Measurements from ENCODE around the gene PPP1CC.

The PPP1CC gene

GRCh38 chr12:110689281-110690126 is 53.2 kb downstream of the PPP1CC start:
- in situ Hi-C loops (cut with MboI; ENCODE audit: low sequenced_read_pairs): no loop called here

GRCh38 chr12:110688446-110689280 is 54.0 kb downstream of the PPP1CC start, which contains the start of gene HVCN1:
TSS of gene HVCN1 (minus strand) at chr12:110689115. CDS start at chr12:110683245, 5,870 bp downstream.
- in situ Hi-C loops (cut with MboI; ENCODE audit: low sequenced_read_pairs): no loop called here

- in situ Hi-C loops (cut with MboI; ENCODE audit: low sequenced_read_pairs): no loop called here
Observed at GRCh38 chr12:110687396-110688169, 55.1 kb downstream of the PPP1CC start.

GRCh38 chr12:110686294-110686903 is 56.3 kb downstream of the PPP1CC start:
- in situ Hi-C loops (cut with MboI; ENCODE audit: low sequenced_read_pairs): no loop called here

GRCh38 chr12:110684312-110684836 is 58.3 kb downstream of the PPP1CC start:
- in situ Hi-C loops (cut with MboI; ENCODE audit: low sequenced_read_pairs): no loop called here

GRCh38 chr12:110683888-110684287 is 58.8 kb downstream of the PPP1CC start:
- in situ Hi-C loops (cut with MboI; ENCODE audit: low sequenced_read_pairs): no loop called here

GRCh38 chr12:110680032-110680431 is 62.7 kb downstream of the PPP1CC start:
- in situ Hi-C loops (cut with MboI; ENCODE audit: low sequenced_read_pairs): no loop called here

GRCh38 chr12:110679201-110679600 is 63.5 kb downstream of the PPP1CC start:
- in situ Hi-C loops (cut with MboI; ENCODE audit: low sequenced_read_pairs): no loop called here

- in situ Hi-C loops (cut with MboI; ENCODE audit: low sequenced_read_pairs): no loop called here
Observed at GRCh38 chr12:110677982-110678381, 64.7 kb downstream of the PPP1CC start.

GRCh38 chr12:110677206-110677911 is 65.3 kb downstream of the PPP1CC start:
- in situ Hi-C loops (cut with MboI; ENCODE audit: low sequenced_read_pairs): no loop called here

- in situ Hi-C loops (cut with MboI; ENCODE audit: low sequenced_read_pairs): no loop called here
Observed at GRCh38 chr12:110676171-110676570, 66.5 kb downstream of the PPP1CC start.

GRCh38 chr12:110670161-110670701 is 72.5 kb downstream of the PPP1CC start:
- in situ Hi-C loops (cut with MboI; ENCODE audit: low sequenced_read_pairs): no loop called here
